Sigmoid colon (tissue), 7 donors: ENCODE results near the gene RGL4. TPM values are rescaled to one million over a fixed set of nuclear protein-coding genes. Genes with fewer than 3 reads are reported as not detected.
"Not testable (repeated sequence)": the region's sequence is repeated elsewhere in the genome, so short reads cannot be mapped to it uniquely, and the experiment has no call there.

ENCODE experiments used
- DNase-seq: peaks from one replicate; pipeline ENCODE4 v3.0.0-alpha.2; 2019
- H3K27ac ChIP-seq, 4 donors: fragments of 200-600 bp; sonication (generic); one replicate each; pipeline ENCODE4 v1.5.1; 2016 to 2019; ENCODE audit warnings: mild to moderate bottlenecking in 1 of 4
- H3K27me3 ChIP-seq, 3 donors: fragments of 200-600 bp; sonication (generic); one replicate each; pipeline ENCODE4 v1.5.1; 2019; ENCODE audit warnings: mild to moderate bottlenecking in 1 of 3
- H3K36me3 ChIP-seq, 4 donors: fragments of 200-600 bp; sonication (generic); one replicate each; pipeline ENCODE4 v1.5.1; 2016 to 2019
- H3K4me1 ChIP-seq, 4 donors: fragments of 200-600 bp; sonication (generic); one replicate each; pipeline ENCODE4 v1.5.1; 2017 to 2019
- H3K4me3 ChIP-seq, 4 donors: fragments of 200-600 bp; sonication (generic); one replicate each; pipeline ENCODE4 v1.5.1; 2017 to 2019; ENCODE audit warnings: mild to moderate bottlenecking in 2 of 4, moderate library complexity in 1 of 4
- H3K9me3 ChIP-seq, 4 donors: fragments of 200-600 bp in 3 of 4; sonication (generic) in 3 of 4; one replicate each; pipeline versions ENCODE4 v1.5.1 to v1.6.1; 2013 to 2019
- CTCF ChIP-seq, 4 experiments: fragments of 450-650 bp in 3 of 4; fragments of 200-600 bp in 1 of 4; IDR thresholded peaks; one replicate each; pipeline ENCODE4 v1.5.1; 2016 to 2019; ENCODE audit warnings: antibody characterized with exemption in 4 of 4, mild to moderate bottlenecking in 3 of 4, moderate library complexity in 2 of 4
- EP300 ChIP-seq, 4 donors: sonication (generic); formaldehyde crosslinking; IDR thresholded peaks; one replicate each; pipeline ENCODE4 v1.6.1; 2017; ENCODE audit warnings: antibody characterized with exemption in 4 of 4
- POLR2A ChIP-seq, 2 donors: fragments of 450-650 bp; IDR thresholded peaks; one replicate each; pipeline ENCODE4 v1.6.1; 2016; ENCODE audit warnings: antibody characterized with exemption in 2 of 2, mild to moderate bottlenecking in 2 of 2, moderate library complexity in 2 of 2
- POLR2AphosphoS5 ChIP-seq, 4 donors: sonication (generic); formaldehyde crosslinking; IDR thresholded peaks; one replicate each; pipeline ENCODE4 v1.6.1; 2017; ENCODE audit warnings: antibody characterized with exemption in 4 of 4
- WGBS, 2 donors: extraction: QIAGEN DNeasy Blood & Tissue Kit; methylation state at CpG; one replicate each; pipeline ENCODE4 v1.1.7; 2013; 5-methylcytosine and 5-hydroxymethylcytosine counted together
- intact Hi-C: fragments of 100-400 bp; cut with DNase I; formaldehyde crosslinking; loops from one replicate; pipeline ENCODE4 v1.15.1; 2023
- polyA plus RNA-seq, 3 donors: library from polyadenylated mRNA; stranded (reverse); fragments of 200-250 nt; gene quantifications; one replicate each; pipeline ENCODE4 v1.2.3, GENCODE V29; 2013
- total RNA-seq, 4 donors: library from RNA; depleted of rRNA; stranded (reverse); fragments of >200 nt; gene quantifications; one replicate each; pipeline ENCODE4 v1.1.0, GENCODE V29; 2016
- donor health status: healthy with polysubstance abuse.
- donor health status: Bipolar disorder and iron deficiency.
- donor health status: healthy.

The RGL4 gene
- total RNA-seq: not detected
- 1 to 10 TPM; 1.8 to 3.2 (median 2.8) TPM for polyA plus RNA-seq

GRCh38 chr22:23690713-23691112 is at the start of gene RGL4:
TSS of gene RGL4 (plus strand) at chr22:23691013. CDS start at chr22:23692031, 1,018 bp downstream.
- Histone ChIP-seq H3K27me3 (no peaks in the 10 kb centered on the region), H3K9me3 (no peaks in the 10 kb centered on the region), H3K4me3 (no peak within 1 kb of the TSS), H3K4me1 (no peaks in the 10 kb centered on the region), H3K36me3 (peaks cover 3 to 53% (median 10%) of the 10 kb centered on the region in 4 donors), H3K27ac (no peak within 1 kb of the TSS)
- TF ChIP-seq POLR2A (IDR thresholded peaks at IDR 0.05): no peak
- TF ChIP-seq POLR2AphosphoS5 (IDR thresholded peaks at IDR 0.05): no peak
- TF ChIP-seq EP300 (IDR thresholded peaks at IDR 0.05): no peak
- TF ChIP-seq CTCF (IDR thresholded peaks at IDR 0.05): no peak
- 95 to 98% methylated on average over 5 of the region's 5 CpGs for WGBS, 2 donors
- intact Hi-C loops: no loop called here
- no peak for DNase-seq

GRCh38 chr22:23646526-23646925 is 44.3 kb upstream of the RGL4 start:
- 95 to 97% methylated on average over 7 of the region's 7 CpGs for WGBS, 2 donors

GRCh38 chr22:23649071-23649501 is 41.7 kb upstream of the RGL4 start:
- TF ChIP-seq CTCF (IDR thresholded peaks at IDR 0.05) (no peak), EP300 (IDR thresholded peaks at IDR 0.05) (no peak), POLR2A (IDR thresholded peaks at IDR 0.05) (no peak), POLR2AphosphoS5 (IDR thresholded peaks at IDR 0.05) (no peak)
- H3K9me3 ChIP-seq: no peaks in the 10 kb centered on the region
- no peaks in the 10 kb centered on the region for H3K27me3 ChIP-seq
- no peak overlapping the region for H3K27ac ChIP-seq
- 89 to 95% methylated on average over 18 of the region's 18 CpGs for WGBS, 2 donors
- peak; percentile 48 for DNase-seq
- intact Hi-C loops: no loop called here
- peaks cover 0 to 7% (median 1%) of the 10 kb centered on the region in 4 donors for H3K36me3 ChIP-seq
- H3K4me3 ChIP-seq: no peak overlapping the region
- no peaks in the 10 kb centered on the region for H3K4me1 ChIP-seq

More at GRCh38 chr22:23646526-23646925, 44.3 kb upstream of the RGL4 start:
- H3K4me3 ChIP-seq, H3K27ac ChIP-seq, H3K9me3 ChIP-seq, H3K36me3 ChIP-seq, H3K4me1 ChIP-seq, H3K27me3 ChIP-seq, intact Hi-C loops: not testable (repeated sequence)
- DNase-seq: peak; percentile 36

- Histone ChIP-seq H3K36me3 (peaks cover 0 to 7% (median 1%) of the 10 kb centered on the region in 4 donors), H3K27ac (no peak overlapping the region), H3K4me3 (no peak overlapping the region), H3K4me1 (no peaks in the 10 kb centered on the region), H3K9me3 (no peaks in the 10 kb centered on the region), H3K27me3 (no peaks in the 10 kb centered on the region)
- DNase-seq: peak; percentile 38
- TF ChIP-seq POLR2AphosphoS5 (IDR thresholded peaks at IDR 0.05) (no peak), CTCF (IDR thresholded peaks at IDR 0.05) (no peak)
- whole genome bisulfite sequencing, 2 donors: 94 to 98% methylated on average over 6 of the region's 6 CpGs
- intact Hi-C loops: no loop called here
Observed at GRCh38 chr22:23651676-23652075, 39.1 kb upstream of the RGL4 start.

GRCh38 chr22:23652286-23652685 is 38.5 kb upstream of the RGL4 start:
- intact Hi-C loops: no loop called here
- Histone ChIP-seq H3K4me1 (no peaks in the 10 kb centered on the region), H3K9me3 (no peaks in the 10 kb centered on the region), H3K36me3 (peaks cover 0 to 7% (median 2%) of the 10 kb centered on the region in 4 donors), H3K27me3 (no peaks in the 10 kb centered on the region), H3K4me3 (no peak overlapping the region), H3K27ac (no peak overlapping the region)
- peak; percentile 46 for DNase-seq
- 97 to 98% methylated on average over 7 of the region's 7 CpGs for WGBS, 2 donors
- no peak for TF ChIP-seq EP300 (IDR thresholded peaks at IDR 0.05)
- TF ChIP-seq POLR2A (IDR thresholded peaks at IDR 0.05): no peak
- no peak for TF ChIP-seq CTCF (IDR thresholded peaks at IDR 0.05)
- TF ChIP-seq POLR2AphosphoS5 (IDR thresholded peaks at IDR 0.05): no peak
